HG03460 (cell line): ENCODE measurements around the gene TCTN2.

Experiments
- ATAC-seq: cut with Tn5 transposase; IDR thresholded peaks from one replicate; pipeline ENCODE4 v1.9.1; 2021; ENCODE audit not compliant: unreplicated experiment

The TCTN2 gene

DNA sequence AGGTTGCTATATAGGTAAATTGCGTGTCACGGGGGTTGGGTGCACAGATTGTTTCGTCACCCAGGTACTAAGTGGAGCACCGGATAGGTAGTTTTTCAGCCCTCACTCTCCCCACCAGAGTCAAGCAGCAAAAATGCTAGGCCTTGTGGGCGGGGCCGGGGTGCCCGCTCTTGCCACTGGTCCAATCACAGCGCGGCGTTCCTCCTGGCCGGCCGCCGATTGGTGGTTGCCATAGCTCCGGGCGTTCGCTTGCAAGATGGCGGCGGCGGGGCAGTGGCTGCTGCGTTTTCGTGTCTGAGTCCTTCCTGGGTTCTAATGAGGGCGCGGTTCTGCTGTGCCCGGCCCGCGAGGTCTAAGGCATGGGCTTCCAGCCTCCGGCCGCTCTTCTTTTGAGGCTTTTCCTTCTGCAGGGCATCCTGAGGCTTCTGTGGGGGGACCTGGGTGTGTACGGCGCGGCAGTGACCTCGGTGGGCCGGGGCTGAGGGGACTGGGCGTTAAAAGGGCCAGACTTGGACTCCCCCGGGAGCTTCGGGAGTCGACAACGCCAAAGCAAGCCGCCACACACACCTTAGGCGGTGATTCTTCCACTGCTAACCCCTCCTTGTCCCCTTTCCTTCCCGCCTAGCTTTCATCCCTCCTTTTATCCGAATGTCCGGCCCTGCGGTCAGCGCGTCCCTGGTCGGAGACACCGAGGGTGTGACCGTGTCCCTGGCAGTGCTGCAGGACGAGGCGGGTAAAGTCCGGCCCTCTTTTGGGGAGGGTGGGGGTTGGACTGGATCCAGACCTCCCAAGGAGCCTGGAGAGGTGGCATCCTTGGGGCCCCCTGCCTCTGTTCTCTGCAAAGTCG is at the start of gene TCTN2:
TCTN2 (plus strand) TSS at position 232 of the 847 bp plus-strand sequence; CDS start at position 360, 128 bp downstream.
- ATAC-seq = peak; percentile 100

DNA sequence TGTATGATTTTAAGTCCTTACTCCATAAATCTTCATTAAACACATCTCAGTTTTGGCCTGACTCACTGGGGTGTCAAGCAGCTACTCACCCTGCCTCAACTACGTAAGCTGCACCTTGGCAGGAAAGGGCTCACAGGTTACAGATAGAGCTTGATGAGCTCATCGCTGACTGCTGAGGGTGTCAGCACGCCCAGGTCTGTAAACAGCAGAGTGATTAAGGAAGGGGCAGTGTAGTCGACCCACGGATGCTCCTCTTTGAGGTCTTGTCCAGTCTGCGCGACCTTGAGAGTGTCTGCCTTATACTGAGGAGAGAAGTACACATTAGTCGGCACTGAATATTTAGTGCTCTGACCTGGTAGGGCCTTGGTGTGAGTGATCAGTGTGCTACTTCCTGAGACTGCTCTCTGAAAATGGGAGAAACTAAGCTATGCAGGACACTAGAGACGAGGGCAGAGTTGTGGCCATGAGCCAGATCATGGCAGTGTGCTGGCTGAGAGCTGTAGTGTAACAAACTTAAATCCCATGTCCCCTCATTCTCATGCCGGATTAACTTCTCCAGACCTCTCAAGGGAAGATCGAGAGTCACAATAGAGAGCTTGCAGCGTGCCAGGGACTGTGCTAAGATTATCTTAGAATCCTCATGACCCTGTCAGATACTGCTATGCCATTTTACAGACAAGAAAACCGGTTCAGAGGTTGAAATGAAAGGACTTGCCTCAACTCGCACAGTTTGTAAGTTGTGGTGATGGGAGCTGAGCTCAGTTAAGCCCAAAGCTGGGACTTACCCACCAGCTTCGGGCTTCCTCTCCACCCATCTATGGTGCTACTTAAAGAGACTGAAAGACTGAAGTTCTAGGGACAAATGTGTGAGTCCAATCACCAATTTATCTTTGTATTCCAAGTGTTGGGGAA is 49.0 kb upstream of the TCTN2 start:
- ATAC-seq = no peak

DNA sequence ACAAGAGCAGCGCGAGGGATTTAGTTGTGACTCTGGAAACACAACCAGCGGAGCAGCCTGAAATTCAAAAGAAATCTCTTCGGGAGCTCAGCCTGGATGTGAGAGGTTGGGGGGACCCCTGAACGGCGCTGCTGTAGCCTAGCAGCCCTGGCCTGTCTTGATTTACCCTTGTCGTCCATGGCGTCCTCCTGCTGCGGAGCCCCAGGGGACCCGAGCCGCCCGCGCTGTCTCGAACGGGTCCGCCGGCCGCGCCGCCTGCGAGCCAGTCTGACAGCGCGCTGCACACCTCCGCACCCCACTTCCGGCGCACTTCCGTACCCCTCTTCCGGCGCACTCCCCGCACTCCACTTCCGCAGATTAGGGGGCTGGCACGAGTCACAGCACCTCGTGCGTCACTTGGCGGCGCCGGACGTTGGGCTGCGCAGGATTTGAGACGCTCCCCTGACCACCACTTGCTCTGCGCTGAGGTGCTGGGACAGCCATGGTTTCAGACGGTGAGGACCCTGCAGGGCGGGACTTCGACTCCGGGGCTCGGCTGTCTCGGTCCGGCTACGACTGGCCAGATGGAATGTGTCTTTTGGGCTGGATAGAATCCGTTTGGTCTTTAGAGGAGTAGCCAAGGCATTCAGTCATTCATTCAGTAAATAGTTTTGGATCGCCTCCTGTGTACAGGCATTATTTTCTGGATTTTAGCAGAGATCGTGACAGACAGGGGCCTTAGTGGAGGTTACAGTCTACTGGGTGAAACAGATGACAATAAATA is 37.4 kb upstream of the TCTN2 start, which contains the start of the genes EIF2B1 and GTF2H3:
EIF2B1 (minus strand) TSS at position 308 of the 763 bp plus-strand sequence; CDS start at position 179, 129 bp downstream.
GTF2H3 (plus strand) TSS at position 451 of the 763 bp plus-strand sequence; CDS start at position 482, 31 bp downstream.
- ATAC-seq = peak; percentile 94

DNA sequence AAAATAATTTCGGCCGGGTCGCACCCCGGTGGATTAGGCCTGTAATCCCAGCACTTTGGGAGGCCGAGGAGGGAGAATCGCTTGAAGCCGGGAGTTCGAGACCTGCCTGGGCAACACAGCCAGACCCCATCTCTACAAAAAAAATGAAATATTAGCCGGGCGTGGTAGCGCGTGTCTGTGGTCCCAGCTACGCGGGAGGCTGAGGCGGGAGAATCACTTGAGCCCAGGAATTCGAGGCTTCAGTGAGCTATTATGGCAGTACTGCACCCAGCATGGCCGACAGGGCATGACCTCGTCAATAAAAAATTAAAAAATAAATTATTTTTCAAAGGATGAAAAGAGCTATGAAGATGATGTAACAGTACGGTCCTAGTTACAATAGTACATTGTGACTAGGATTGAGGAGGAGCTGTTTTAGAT is 36.8 kb upstream of the TCTN2 start:
- ATAC-seq = no peak

DNA sequence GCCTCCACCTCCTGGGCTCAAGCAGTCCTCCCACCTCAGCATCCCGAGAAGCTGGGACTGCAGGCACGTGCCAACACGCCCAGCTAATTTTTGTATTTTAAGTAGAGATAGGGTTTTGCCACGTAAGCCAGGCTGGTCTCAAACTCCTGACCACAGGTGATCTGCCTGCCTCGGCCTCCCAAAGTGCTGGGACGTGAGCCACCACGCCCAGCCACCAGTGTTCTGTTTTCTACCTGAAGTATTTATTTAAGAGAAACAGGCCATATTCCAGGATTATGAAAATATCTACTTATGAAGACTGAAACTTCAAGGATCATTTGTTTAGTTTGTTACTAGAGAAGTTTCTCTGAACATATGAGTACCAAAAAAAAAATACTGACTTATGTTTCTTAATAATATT is 27.0 kb upstream of the TCTN2 start:
- ATAC-seq = no peak

DNA sequence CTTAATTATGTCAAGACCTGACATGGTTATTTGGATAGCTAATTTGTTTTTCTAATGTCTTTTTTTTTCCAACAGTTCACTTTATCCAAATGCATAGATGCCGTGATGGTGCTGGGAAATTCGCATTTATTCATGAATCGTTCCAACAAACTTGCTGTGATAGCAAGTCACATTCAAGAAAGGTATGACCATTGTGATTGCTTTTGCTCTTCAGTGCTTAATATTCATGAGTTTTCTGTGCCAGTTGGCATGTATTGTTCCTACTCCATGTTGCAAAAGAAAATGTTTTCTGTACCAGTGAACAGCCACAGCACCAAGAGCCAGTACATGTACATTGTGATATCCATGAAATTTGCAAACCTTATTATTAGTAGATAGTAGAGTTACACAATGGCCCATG is 25.5 kb upstream of the TCTN2 start:
- no peak for ATAC-seq

DNA sequence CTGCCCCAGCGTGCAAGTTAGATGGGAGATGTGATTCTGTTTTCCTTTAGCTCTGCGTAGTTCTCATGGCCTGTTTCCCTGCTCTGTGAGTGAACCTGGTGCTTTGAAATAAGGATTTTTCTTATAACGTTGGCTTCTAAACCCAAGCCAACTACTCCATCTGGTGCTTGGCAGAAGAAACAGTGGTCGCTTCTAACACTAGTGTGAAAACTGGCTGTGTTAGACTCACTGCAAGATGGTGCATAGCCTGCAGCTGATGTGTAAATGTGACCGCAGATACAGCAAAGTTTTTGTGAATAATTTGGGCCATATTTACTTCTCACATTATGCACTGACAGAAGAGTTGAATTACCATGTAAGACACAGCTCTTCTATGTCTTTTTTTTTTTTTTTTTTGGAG is 25.0 kb upstream of the TCTN2 start:
- no peak for ATAC-seq

DNA sequence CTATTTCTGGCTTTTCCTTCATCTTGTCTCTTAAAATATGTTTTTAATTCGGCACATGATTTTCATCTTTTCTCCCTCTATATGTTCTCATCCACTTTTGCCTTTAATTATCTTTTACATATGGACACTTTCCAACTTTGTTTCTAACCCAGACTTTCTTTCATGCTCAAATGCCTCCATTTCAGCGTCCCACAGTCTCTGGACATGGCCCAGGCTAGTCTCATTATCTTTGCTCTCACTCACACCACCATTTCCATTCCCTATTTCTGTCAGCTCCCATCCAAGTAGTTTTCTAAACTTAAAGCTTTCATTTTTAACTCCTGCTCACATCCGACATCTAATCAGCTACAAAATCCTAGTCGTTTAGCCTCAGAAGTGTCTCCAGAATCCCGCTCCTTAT is 22.5 kb upstream of the TCTN2 start:
- no peak for ATAC-seq

DNA sequence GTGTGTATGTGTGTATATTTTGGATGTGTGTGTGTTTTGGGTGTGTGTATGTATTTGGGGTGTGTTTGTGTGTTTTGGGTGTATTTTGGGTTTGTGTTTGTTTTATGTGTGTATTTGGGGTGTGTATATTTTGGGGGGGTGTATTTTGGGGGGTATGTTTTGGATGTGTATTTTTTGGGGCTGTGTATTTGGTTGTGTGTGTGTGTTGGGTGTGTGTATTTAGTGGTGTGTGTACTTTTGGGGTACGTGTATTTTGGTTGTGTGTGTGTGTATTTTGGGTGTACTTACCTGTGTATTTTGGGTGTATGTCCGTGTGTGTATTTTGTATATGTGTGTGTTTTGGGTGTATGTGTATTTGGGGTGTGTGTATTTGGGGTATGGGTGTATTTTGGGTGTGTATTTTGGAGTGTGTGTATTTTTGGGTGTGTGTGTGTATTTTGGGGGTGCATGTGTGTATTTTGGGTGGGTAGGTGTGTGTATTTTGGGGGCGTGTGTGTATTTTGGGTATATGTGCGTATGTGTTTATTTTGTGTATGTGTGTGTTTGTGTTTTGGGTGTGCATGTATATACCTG is 16.7 kb upstream of the TCTN2 start:
- no peak for ATAC-seq

DNA sequence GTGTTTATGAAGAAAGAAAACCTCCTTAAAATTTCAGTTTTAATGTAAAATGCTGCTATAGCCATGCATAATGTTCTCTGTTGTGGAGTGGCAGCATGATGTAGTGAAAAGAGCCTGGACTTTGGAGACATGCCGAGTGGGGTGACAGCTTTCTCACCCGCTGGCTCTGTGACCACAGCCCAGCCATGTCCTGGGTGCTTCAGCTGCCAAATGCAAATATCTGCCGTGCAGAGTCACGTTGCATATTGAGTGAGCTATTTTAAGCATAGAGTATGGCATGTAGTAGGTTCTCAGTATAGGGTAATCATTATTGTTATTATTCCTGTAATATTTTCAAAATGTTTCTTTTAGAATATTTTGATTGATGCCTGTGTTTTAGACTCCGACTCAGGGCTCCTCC is 15.5 kb upstream of the TCTN2 start:
- peak; percentile 93 for ATAC-seq

DNA sequence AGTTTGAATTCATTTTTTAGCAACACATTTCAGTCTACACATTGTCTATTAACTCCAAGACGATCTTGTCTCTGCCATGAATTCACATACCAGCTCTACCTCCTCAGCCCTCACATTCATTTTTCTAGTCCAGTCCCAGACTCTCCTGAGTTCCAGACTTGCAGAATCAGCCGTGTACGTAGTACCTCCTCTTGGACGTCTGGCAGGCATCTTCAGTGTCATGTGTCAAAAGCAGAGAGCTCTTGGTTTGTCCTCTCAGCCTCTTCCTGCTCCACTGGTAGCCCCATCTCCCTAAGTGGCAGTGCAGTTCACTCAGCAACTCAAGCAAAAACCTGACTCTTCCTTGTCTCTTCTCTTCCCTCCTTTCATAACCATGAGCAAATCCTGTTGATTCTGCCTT is 14.5 kb upstream of the TCTN2 start:
- no peak for ATAC-seq

DNA sequence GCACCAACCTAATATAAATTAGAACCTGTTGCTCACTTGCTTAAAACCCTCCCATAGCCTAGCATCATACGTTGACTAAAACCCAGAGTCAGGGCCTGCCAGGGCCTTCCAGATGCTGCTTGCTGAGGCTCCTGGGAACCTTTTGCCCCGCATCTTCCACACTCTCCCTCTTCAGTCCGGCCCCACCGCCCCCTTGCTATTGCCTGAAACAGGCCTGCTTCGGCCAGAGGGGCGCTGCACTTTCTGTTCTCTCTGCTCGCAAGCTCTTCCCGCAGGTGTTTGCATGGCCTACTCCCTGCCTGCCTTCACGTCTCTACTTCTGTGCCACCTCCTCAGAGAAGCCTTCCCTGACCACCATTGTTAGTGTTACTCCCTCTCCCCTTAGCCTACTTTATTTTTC is 13.7 kb upstream of the TCTN2 start:
- no peak for ATAC-seq

DNA sequence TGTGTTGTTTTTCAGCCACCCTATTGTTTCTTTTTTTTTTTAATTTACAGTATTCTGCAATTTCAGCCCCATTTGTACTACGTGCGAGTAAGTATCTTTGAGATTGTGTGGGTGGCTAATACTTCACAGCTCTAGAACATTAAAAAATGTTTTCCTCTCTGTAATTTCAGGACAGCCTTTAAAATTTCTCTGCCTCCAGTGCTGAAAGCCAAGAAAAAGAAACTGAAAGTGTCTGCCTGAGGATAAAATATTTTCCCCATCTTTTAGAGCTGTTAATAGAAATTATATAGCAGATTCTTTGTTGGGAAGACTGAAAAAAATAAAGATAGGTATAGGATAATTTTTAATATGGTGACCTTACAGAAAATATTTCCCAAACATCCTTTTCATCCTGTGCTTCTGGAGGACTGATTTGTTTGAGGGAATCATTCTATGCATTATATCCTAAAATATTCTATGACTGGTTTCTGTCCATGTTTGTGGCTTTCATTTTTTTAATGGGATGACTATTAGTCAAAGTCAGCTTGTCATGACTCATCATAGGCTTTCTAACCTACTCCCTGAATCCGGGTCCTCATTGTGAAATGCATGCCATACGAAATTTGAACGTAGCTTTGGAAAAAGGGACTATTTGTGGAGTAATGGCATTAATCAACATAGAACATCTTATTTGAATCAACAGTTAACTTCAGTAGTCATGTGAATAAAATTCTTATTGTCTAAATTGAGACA is 10.8 kb upstream of the TCTN2 start:
- no peak for ATAC-seq

DNA sequence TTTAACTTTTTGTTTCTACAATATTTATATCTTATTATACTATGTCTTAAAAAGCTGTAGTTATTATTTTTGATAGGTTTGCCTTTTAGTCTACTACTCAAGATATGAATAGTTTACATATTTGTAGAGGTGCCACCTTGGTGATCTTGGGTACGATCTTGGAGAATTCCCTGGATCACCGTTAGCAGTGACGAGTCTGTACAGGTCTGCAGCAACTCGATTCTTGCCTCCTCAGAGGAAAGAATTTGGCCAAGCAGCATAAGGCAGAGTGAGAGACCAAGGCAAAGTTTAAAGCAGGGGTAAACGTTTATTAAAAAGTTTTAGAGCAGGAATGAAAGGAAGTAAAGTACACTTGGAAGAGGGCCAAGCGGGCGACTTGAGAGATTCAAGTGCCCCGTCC is 3.1 kb upstream of the TCTN2 start:
- no peak for ATAC-seq

DNA sequence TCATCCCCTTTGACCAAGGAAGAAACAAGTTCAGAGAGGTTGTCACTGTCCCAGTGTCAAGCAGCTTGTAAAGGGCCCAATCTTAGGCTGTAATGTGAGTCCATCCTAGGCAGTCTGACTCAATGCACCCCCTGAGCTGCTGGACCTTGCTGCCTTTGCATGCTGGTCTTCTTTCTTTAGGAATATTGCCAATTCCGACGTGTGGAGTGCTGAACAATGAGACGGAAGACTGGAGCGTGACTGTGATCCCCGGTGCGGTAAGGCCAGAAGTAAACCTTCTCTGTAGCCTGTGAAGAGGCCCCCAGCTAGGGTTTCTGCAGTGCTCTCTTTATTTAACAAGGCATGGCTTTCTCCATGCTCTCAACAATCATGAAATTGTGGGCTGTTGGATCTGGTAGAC is 963 bp downstream of the TCTN2 start:
- no peak for ATAC-seq

DNA sequence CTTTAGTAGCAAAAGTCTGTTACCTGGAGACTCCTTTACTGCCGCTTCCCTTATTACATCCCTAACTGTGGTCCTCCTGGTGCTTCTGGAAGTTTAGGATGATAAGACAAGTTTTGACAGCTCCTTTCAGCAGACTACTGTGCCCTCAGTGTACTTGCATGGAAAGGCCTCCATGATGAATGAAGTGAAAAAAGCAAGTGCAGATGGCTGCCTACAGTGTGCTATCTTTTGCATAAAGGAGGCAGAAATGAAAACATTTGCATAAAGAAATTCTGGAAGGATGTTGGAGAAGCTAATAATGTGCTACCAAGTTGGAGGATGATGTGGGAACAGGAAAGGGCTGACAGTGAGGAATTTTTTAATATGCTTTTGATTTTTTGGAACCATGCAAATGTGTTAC is 4.5 kb downstream of the TCTN2 start:
- no peak for ATAC-seq

DNA sequence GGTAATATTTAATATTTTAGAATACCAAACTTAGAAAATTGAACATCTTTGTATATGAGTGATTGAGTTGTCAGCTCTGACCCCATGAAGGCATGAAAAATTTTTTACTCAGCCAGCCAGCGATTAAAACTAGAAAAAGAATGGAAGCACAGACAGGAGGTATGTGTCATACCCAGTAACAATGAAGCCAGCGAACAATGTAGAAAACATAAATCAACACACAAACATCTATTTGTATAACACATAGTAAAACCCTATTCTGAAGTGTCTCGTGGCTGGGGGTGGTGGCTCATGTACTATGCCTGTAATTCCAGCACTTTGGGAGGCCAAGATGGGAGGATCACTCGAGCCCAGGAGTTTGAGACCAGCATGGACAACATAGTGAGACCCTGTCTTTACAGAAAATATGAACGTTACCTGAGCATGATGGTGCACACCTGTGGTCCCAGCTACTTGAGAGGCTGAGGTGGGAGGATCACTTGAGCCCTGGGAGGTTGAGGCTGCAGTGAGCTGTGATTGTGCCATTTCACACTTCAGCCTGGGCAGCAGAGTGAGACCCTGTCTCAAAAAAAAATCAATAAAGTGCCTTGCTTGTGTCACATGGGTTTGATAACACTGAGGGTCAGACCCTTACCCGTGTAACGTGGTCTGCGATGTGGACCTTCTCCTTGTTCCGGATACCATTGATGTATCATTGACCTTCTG is 5.9 kb downstream of the TCTN2 start:
- no peak for ATAC-seq

DNA sequence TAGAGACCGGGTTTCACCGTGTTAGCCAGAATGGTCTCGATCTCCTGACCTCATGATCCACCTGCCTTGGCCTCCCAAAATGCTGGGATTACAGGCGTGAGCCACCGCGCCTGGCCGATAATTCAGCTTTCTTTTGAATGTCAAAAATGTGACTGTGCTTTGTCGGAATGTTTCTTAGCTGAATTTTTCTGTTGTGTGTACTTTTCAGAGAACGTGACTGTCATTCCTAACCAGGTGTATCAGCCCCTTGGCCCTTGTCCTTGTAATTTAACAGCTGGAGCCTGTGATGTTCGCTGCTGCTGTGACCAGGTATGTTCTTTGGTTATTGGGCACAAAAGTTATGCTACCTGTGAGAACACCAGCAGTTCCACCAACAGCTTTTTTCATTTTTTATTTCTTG is 8.1 kb downstream of the TCTN2 start:
- ATAC-seq = no peak

DNA sequence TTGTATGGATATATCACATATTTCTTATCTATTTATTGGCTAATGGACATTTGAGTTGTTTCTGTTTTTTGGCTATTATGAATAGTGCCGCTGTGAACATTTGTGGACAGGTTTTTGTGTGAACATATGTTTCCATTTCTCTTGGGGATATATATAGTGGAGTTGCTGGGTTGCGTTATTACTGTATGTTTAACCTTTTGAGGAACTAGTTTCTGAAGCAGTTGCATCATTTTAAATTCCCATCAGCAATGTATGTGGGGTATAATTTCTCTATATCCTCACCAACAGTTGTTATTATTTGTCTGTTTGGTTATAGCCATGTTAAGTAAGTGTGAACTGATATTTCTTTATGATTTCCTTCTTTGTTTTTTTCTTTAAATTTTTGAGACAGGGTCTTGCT is 10.7 kb downstream of the TCTN2 start:
- ATAC-seq = no peak
